GM12892 (cell line): Measurements from ENCODE around the gene CCDC88C.
A peak's percentile ranks its signal among the peaks of the same experiment; 100 is the strongest.
"Not testable (repeated sequence)": the region's sequence is repeated elsewhere in the genome, so short reads cannot be mapped to it uniquely, and the experiment has no call there.

ENCODE experiments used
- DNase-seq: peaks from one replicate; pipeline ENCODE4 v3.0.0; 2011; ENCODE audit not compliant: insufficient read length
- FAIRE-seq: peaks from 2 replicates; lab custom pipeline; 2011; peaks lifted over from hg19 to GRCh38; lab: Jason Lieb, UNC
- POLR2A ChIP-seq: IDR thresholded peaks from 2 replicates; pipeline ENCODE4 v1.6.1; 2011; ENCODE audit warnings: low read depth, low read length, control low read depth
- POLR2AphosphoS5 ChIP-seq: IDR thresholded peaks from 2 replicates; pipeline ENCODE4 v1.6.1; 2011; ENCODE audit warnings: low read depth, low read length, control low read depth
- TAF1 ChIP-seq: IDR thresholded peaks from 2 replicates; pipeline ENCODE4 v1.6.1; 2011; ENCODE audit warnings: low read depth, mild to moderate bottlenecking, control low read depth, low read length, borderline replicate concordance

CCDC88C gene

GRCh38 chr14:91228112-91229004, 189.3 kb downstream of the CCDC88C start:
- DNase-seq (peak; percentile 75), FAIRE-seq (peak; percentile 99)
- TF ChIP-seq POLR2AphosphoS5 (no peak; the same call in none of the 2 replicates), TAF1 (peak; percentile 18; the same call in 1 of the 2 replicates), POLR2A (peak; percentile 75)

- DNase-seq (no peak), FAIRE-seq (peak; percentile 91)
- no peak for TF ChIP-seq TAF1
- no peak for TF ChIP-seq POLR2A
- TF ChIP-seq POLR2AphosphoS5: no peak
Observed at GRCh38 chr14:91227183-91227628, 190.4 kb downstream of the CCDC88C start.

DNA sequence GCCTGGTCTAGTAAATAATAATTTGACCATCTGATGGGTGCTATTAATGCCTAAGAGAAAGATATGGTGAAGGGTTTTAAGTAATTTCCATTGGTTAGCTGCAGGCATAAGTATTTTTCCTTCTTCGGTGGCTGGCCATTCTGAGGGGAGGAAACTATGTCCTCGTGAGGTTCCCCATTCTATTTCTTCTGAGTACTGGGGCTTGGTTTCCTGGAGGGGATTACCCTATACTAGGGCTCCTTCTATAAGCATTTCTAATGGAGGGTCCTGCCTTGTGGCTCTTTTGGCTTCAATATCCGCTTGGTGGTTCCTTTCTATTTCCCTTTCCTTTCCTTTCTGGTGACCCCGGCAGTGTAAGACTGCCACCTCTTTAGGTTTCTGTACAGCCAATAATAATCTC, 191.3 kb downstream of the CCDC88C start:
- not testable (repeated sequence) for DNase-seq, FAIRE-seq

- FAIRE-seq (no peak), DNase-seq (no peak)
- TF ChIP-seq POLR2A (no peak), TAF1 (no peak), POLR2AphosphoS5 (no peak)
Observed at GRCh38 chr14:91225025-91225424, 192.6 kb downstream of the CCDC88C start.

GRCh38 chr14:91223028-91223783, 194.4 kb downstream of the CCDC88C start:
- FAIRE-seq (no peak), DNase-seq (no peak)
- no peak for TF ChIP-seq POLR2A
- no peak for TF ChIP-seq POLR2AphosphoS5
- TF ChIP-seq TAF1: no peak
